CD8-positive, alpha-beta memory T cell (primary cell): ENCODE measurements around the gene LARP1. TPM values are rescaled to one million over a fixed set of nuclear protein-coding genes. Genes with fewer than 3 reads are reported as not detected.
A peak's percentile ranks its signal among the peaks of the same experiment; 100 is the strongest.

Source experiments
- CTCF ChIA-PET: fragments of 350-600 bp; sonication (Branson Sonifier 250); formaldehyde crosslinking; loops from one replicate; lab custom pipeline; 2021; ENCODE audit warnings: antibody characterized with exemption; lab: Charles Lee
- POLR2A ChIA-PET: fragments of 350-600 bp; sonication (Branson Sonifier 250); formaldehyde crosslinking; loops from one replicate; lab custom pipeline; 2021; ENCODE audit warnings: antibody characterized with exemption; lab: Charles Lee
- DNase-seq, 5 donors: peaks; one replicate each; pipeline versions ENCODE4 v3.0.0 to v3.0.0-alpha.2; 2020 to 2022; ENCODE audit warnings: mixed read lengths in 1 of 5
- H3K27ac ChIP-seq: one replicate; pipeline ENCODE4 v1.7.0; 2013; ENCODE audit warnings: low read depth, mild to moderate bottlenecking, low read length, moderate library complexity
- H3K27me3 ChIP-seq: 2 replicates; pipeline ENCODE4 v1.7.0; 2013; ENCODE audit warnings: low read length, mild to moderate bottlenecking; ENCODE audit not compliant: insufficient read depth, poor library complexity, severe bottlenecking
- H3K36me3 ChIP-seq: 2 replicates; pipeline ENCODE4 v1.7.0; 2013; ENCODE audit warnings: mild to moderate bottlenecking, low read length, moderate library complexity; ENCODE audit not compliant: insufficient read depth
- H3K4me1 ChIP-seq: 2 replicates; pipeline ENCODE4 v1.7.0; 2013; ENCODE audit warnings: mild to moderate bottlenecking, low read length, moderate library complexity; ENCODE audit not compliant: insufficient read depth
- H3K4me3 ChIP-seq: 2 replicates; pipeline ENCODE4 v1.7.0; 2013; ENCODE audit warnings: mild to moderate bottlenecking, low read length
- H3K9me3 ChIP-seq: 2 replicates; pipeline ENCODE4 v1.7.0; 2013; ENCODE audit warnings: mild to moderate bottlenecking, low read length
- H3K27ac Mint-ChIP-seq, 8 donors: one replicate each; pipeline ENCODE4 v1.8.0; 2020 to 2021; ENCODE audit warnings: mixed read lengths in 8 of 8, mild to moderate bottlenecking in 6 of 8, inconsistent platforms in 3 of 8, moderate library complexity in 3 of 8
- H3K27me3 Mint-ChIP-seq, 2 donors: one replicate each; pipeline ENCODE4 v1.8.0; 2020 to 2021; ENCODE audit warnings: mixed read lengths in 2 of 2, mild to moderate bottlenecking in 1 of 2, moderate library complexity in 1 of 2
- H3K36me3 Mint-ChIP-seq, 3 donors: one replicate each; pipeline ENCODE4 v1.8.0; 2020 to 2021; ENCODE audit warnings: mixed read lengths in 3 of 3, inconsistent platforms in 1 of 3, mild to moderate bottlenecking in 1 of 3
- H3K4me1 Mint-ChIP-seq, 3 donors: one replicate each; pipeline ENCODE4 v1.8.0; 2020 to 2021; ENCODE audit warnings: mixed read lengths in 3 of 3, inconsistent platforms in 1 of 3, mild to moderate bottlenecking in 1 of 3
- H3K4me3 Mint-ChIP-seq, 7 donors: one replicate each; pipeline ENCODE4 v1.8.0; 2020 to 2021; ENCODE audit warnings: mixed read lengths in 7 of 7, mild to moderate bottlenecking in 6 of 7, moderate library complexity in 4 of 7, inconsistent platforms in 2 of 7
- H3K9me3 Mint-ChIP-seq, 5 donors: one replicate each; pipeline ENCODE4 v1.8.0; 2020 to 2022; ENCODE audit warnings: mixed read lengths in 5 of 5, mild to moderate bottlenecking in 3 of 5, moderate library complexity in 2 of 5, inconsistent platforms in 1 of 5
- polyA plus RNA-seq: library from polyadenylated mRNA; unstranded; fragments of 300-500 nt; fragmentation: Illumina TruSeq; gene quantifications from one replicate; pipeline ENCODE4 v1.2.3, GENCODE V29; 2021
- total RNA-seq, 2 experiments: library from RNA; stranded (reverse); gene quantifications; one replicate each; pipeline ENCODE4 v1.2.3, GENCODE V29; 2021

LARP1 gene
- 100 to 1,000 TPM; 329 to 344 TPM for total RNA-seq
- 28.4 TPM for polyA plus RNA-seq

GRCh38 chr5:154755361-154756008, at the start of gene LARP1:
LARP1 (plus strand) TSS chr5:154755377; CDS start chr5:154755758, 381 bp downstream.
- H3K4me1 Mint-ChIP-seq, result peaks cover 48 to 53% (median 51%) of the 10 kb centered on the region in 3 donors
- POLR2A ChIA-PET, result no interaction called here
- H3K4me3 Mint-ChIP-seq, result peak within 1 kb of the TSS; percentile 90 to 100 (median 96)
- Histone ChIP-seq H3K9me3 (no peaks in the 10 kb centered on the region), H3K4me1 (peaks cover 42% of the 10 kb centered on the region), H3K27me3 (no peaks in the 10 kb centered on the region), H3K27ac (peak within 1 kb of the TSS; percentile 93), H3K4me3 (peak within 1 kb of the TSS; percentile 85), H3K36me3 (no peaks in the 10 kb centered on the region)
- CTCF ChIA-PET, result no interaction called here
- H3K36me3 Mint-ChIP-seq, result peaks cover 0 to 12% (median 0%) of the 10 kb centered on the region in 3 donors
- H3K27me3 Mint-ChIP-seq, result no peaks in the 10 kb centered on the region
- no peak for DNase-seq
- no peaks in the 10 kb centered on the region for H3K9me3 Mint-ChIP-seq
- H3K27ac Mint-ChIP-seq, result peak within 1 kb of the TSS; percentile 87 to 99 (median 96)

DNA sequence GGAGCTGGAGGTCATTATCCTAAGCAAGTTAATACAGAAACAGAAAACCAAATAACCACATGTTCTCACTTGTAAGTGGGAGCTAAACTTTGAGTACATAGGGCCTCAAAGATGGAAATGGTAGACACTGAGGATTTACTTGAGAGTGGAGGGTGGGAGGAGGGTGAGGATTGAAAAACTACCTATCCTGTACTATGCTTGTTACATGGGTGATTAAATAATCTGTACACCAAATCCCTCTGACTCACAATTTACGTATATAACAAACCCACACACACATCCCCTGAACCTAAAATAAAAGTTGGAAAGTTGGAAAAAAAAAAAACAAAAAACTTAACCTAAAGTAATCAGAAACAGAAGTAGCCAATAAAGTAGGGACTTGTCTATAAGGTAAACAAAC, 48.8 kb upstream of the LARP1 start:
- no peaks in the 10 kb centered on the region for H3K27me3 ChIP-seq
- no peak for DNase-seq
- Mint-ChIP-seq H3K4me3 (no peak overlapping the region), H3K27me3 (peaks cover 0 to 2% of the 10 kb centered on the region in 2 donors), H3K27ac (no peak overlapping the region), H3K9me3 (no peaks in the 10 kb centered on the region), H3K4me1 (no peaks in the 10 kb centered on the region), H3K36me3 (no peaks in the 10 kb centered on the region)
- no peaks in the 10 kb centered on the region for H3K36me3 ChIP-seq
- ChIA-PET CTCF (no interaction called here), POLR2A (no interaction called here)
- no peaks in the 10 kb centered on the region for H3K4me1 ChIP-seq
- H3K9me3 ChIP-seq, result no peaks in the 10 kb centered on the region
- no peak overlapping the region for H3K27ac ChIP-seq
- H3K4me3 ChIP-seq, result no peak overlapping the region

- no peaks in the 10 kb centered on the region for H3K36me3 ChIP-seq
- no peaks in the 10 kb centered on the region for H3K9me3 Mint-ChIP-seq
- no peaks in the 10 kb centered on the region for H3K4me1 ChIP-seq
- H3K4me3 ChIP-seq, result no peak overlapping the region
- ChIA-PET CTCF (no interaction called here), POLR2A (no interaction called here)
- H3K27me3 ChIP-seq, result no peaks in the 10 kb centered on the region
- H3K9me3 ChIP-seq, result no peaks in the 10 kb centered on the region
- no peak overlapping the region for H3K27ac ChIP-seq
- H3K4me1 Mint-ChIP-seq, result no peaks in the 10 kb centered on the region
- no peak overlapping the region for H3K27ac Mint-ChIP-seq
- H3K27me3 Mint-ChIP-seq, result peaks cover 0 to 2% of the 10 kb centered on the region in 2 donors
- no peak for DNase-seq
- no peaks in the 10 kb centered on the region for H3K36me3 Mint-ChIP-seq
- H3K4me3 Mint-ChIP-seq, result no peak overlapping the region
Measured at GRCh38 chr5:154707641-154708040, 47.5 kb upstream of the LARP1 start.

- ChIA-PET POLR2A (no interaction called here), CTCF (no interaction called here)
- H3K4me3 ChIP-seq, result no peak overlapping the region
- H3K27me3 ChIP-seq, result no peaks in the 10 kb centered on the region
- no peaks in the 10 kb centered on the region for H3K36me3 ChIP-seq
- no peaks in the 10 kb centered on the region for H3K9me3 ChIP-seq
- no peaks in the 10 kb centered on the region for H3K4me1 ChIP-seq
- no peaks in the 10 kb centered on the region for H3K9me3 Mint-ChIP-seq
- DNase-seq, result no peak
- H3K4me1 Mint-ChIP-seq, result no peaks in the 10 kb centered on the region
- H3K4me3 Mint-ChIP-seq, result no peak overlapping the region
- no peak overlapping the region for H3K27ac Mint-ChIP-seq
- H3K27me3 Mint-ChIP-seq, result peaks cover 0 to 2% of the 10 kb centered on the region in 2 donors
- H3K27ac ChIP-seq, result no peak overlapping the region
- H3K36me3 Mint-ChIP-seq, result no peaks in the 10 kb centered on the region
Measured at GRCh38 chr5:154708207-154708606, 47.0 kb upstream of the LARP1 start.

GRCh38 chr5:154708846-154709245, 46.3 kb upstream of the LARP1 start:
- no peak for DNase-seq
- H3K4me1 ChIP-seq, result no peaks in the 10 kb centered on the region
- H3K9me3 ChIP-seq, result no peaks in the 10 kb centered on the region
- no peaks in the 10 kb centered on the region for H3K36me3 ChIP-seq
- no peak overlapping the region for H3K4me3 ChIP-seq
- H3K4me1 Mint-ChIP-seq, result no peaks in the 10 kb centered on the region
- ChIA-PET CTCF (no interaction called here), POLR2A (no interaction called here)
- H3K9me3 Mint-ChIP-seq, result no peaks in the 10 kb centered on the region
- H3K27me3 ChIP-seq, result no peaks in the 10 kb centered on the region
- H3K27me3 Mint-ChIP-seq, result peaks cover 0 to 2% of the 10 kb centered on the region in 2 donors
- H3K4me3 Mint-ChIP-seq, result no peak overlapping the region
- H3K27ac Mint-ChIP-seq, result no peak overlapping the region
- H3K36me3 Mint-ChIP-seq, result no peaks in the 10 kb centered on the region
- H3K27ac ChIP-seq, result no peak overlapping the region

- peak overlapping the region in 1 of 8 donors; percentile 63 for H3K27ac Mint-ChIP-seq
- POLR2A ChIA-PET, result no interaction called here
- H3K36me3 Mint-ChIP-seq, result no peaks in the 10 kb centered on the region
- DNase-seq, result no peak
- CTCF ChIA-PET, result no interaction called here
- Histone ChIP-seq H3K36me3 (no peaks in the 10 kb centered on the region), H3K27ac (no peak overlapping the region), H3K4me3 (no peak overlapping the region), H3K27me3 (no peaks in the 10 kb centered on the region), H3K9me3 (no peaks in the 10 kb centered on the region), H3K4me1 (no peaks in the 10 kb centered on the region)
- no peak overlapping the region for H3K4me3 Mint-ChIP-seq
- H3K9me3 Mint-ChIP-seq, result no peaks in the 10 kb centered on the region
- peaks cover 0 to 3% (median 3%) of the 10 kb centered on the region in 3 donors for H3K4me1 Mint-ChIP-seq
- H3K27me3 Mint-ChIP-seq, result peaks cover 0 to 3% of the 10 kb centered on the region in 2 donors
Measured at GRCh38 chr5:154709368-154710305, 45.5 kb upstream of the LARP1 start.

- Mint-ChIP-seq H3K27ac (peak overlapping the region in 1 of 8 donors; percentile 15), H3K27me3 (peaks cover 0 to 4% of the 10 kb centered on the region in 2 donors), H3K36me3 (no peaks in the 10 kb centered on the region), H3K4me1 (peaks cover 0 to 4% (median 4%) of the 10 kb centered on the region in 3 donors), H3K9me3 (no peaks in the 10 kb centered on the region), H3K4me3 (no peak overlapping the region)
- Histone ChIP-seq H3K9me3 (no peaks in the 10 kb centered on the region), H3K27ac (no peak overlapping the region), H3K4me1 (no peaks in the 10 kb centered on the region), H3K36me3 (no peaks in the 10 kb centered on the region), H3K4me3 (no peak overlapping the region), H3K27me3 (no peaks in the 10 kb centered on the region)
- ChIA-PET POLR2A (no interaction called here), CTCF (interaction anchor here (1.4 kb wide), 1 partner anchor 9 kb away, joined by 3 read pairs; no protein-coding TSS in a partner anchor)
- no peak for DNase-seq
Measured at GRCh38 chr5:154712518-154713437, 42.4 kb upstream of the LARP1 start.
